Central memory CD8-positive, alpha-beta T cell (primary cell): Measurements from ENCODE around the gene ATP6V1C2.
A peak's percentile ranks its signal among the peaks of the same experiment; 100 is the strongest.

Experiments
- ATAC-seq: fragments of 150-1000 bp; cut with Tn5 transposase; replicated peaks from 2 replicates; pipeline ENCODE4 v1.10.0; 2022; ENCODE audit warnings: mild to moderate bottlenecking, moderate FRiP score, moderate number of reproducible peaks; ENCODE audit not compliant: poor library complexity, severe bottlenecking; ENCODE audit errors: extremely low read depth
- DNase-seq, 2 donors: peaks; one replicate each; pipeline ENCODE4 v3.0.0; 2021; ENCODE audit warnings: low spot score in 2 of 2
- H3K27ac Mint-ChIP-seq: one replicate; pipeline ENCODE4 v1.8.0; 2022; ENCODE audit warnings: low read depth, mild to moderate bottlenecking, moderate library complexity, mixed read lengths
- H3K27me3 Mint-ChIP-seq: one replicate; pipeline ENCODE4 v1.8.0; 2022; ENCODE audit warnings: mixed read lengths
- H3K36me3 Mint-ChIP-seq: one replicate; pipeline ENCODE4 v1.8.0; 2022; ENCODE audit warnings: mild to moderate bottlenecking, moderate library complexity, mixed read lengths; ENCODE audit not compliant: insufficient read depth
- H3K4me1 Mint-ChIP-seq: one replicate; pipeline ENCODE4 v1.8.0; 2022; ENCODE audit warnings: mixed read lengths
- H3K4me3 Mint-ChIP-seq: one replicate; pipeline ENCODE4 v1.8.0; 2022; ENCODE audit warnings: mild to moderate bottlenecking, moderate library complexity, mixed read lengths
- H3K9me3 Mint-ChIP-seq: one replicate; pipeline ENCODE4 v1.8.0; 2022; ENCODE audit warnings: mixed read lengths

Gene ATP6V1C2

GRCh38 chr2:10721396-10722251 lies at the start of gene ATP6V1C2:
ATP6V1C2 (plus strand) TSS chr2:10721630; CDS start chr2:10722850, 1,220 bp downstream.
- ATAC-seq (no peak), DNase-seq (no peak)
- H3K36me3 Mint-ChIP-seq, result no peaks in the 10 kb centered on the region

GRCh38 chr2:10675131-10675530 lies 46.3 kb upstream of the ATP6V1C2 start:
- Mint-ChIP-seq H3K36me3 (peaks cover 33% of the 10 kb centered on the region), H3K27me3 (no peaks in the 10 kb centered on the region), H3K9me3 (no peaks in the 10 kb centered on the region), H3K27ac (no peak overlapping the region), H3K4me1 (peaks cover 17% of the 10 kb centered on the region), H3K4me3 (no peak overlapping the region)
- no peak for ATAC-seq
- no peak for DNase-seq

More at GRCh38 chr2:10721396-10722251, at the start of gene ATP6V1C2:
- H3K27ac Mint-ChIP-seq, result no peak within 1 kb of the TSS
- no peaks in the 10 kb centered on the region for H3K4me1 Mint-ChIP-seq
- H3K4me3 Mint-ChIP-seq, result peak within 1 kb of the TSS; percentile 52
- peaks cover 57% of the 10 kb centered on the region for H3K27me3 Mint-ChIP-seq
- no peaks in the 10 kb centered on the region for H3K9me3 Mint-ChIP-seq

GRCh38 chr2:10678225-10678624 lies 43.2 kb upstream of the ATP6V1C2 start:
- no peak for ATAC-seq
- H3K36me3 Mint-ChIP-seq, result peaks cover 45% of the 10 kb centered on the region
- no peak for DNase-seq
- H3K27ac Mint-ChIP-seq, result no peak overlapping the region
- no peak overlapping the region for H3K4me3 Mint-ChIP-seq
- peaks cover 17% of the 10 kb centered on the region for H3K4me1 Mint-ChIP-seq
- H3K9me3 Mint-ChIP-seq, result no peaks in the 10 kb centered on the region
- H3K27me3 Mint-ChIP-seq, result no peaks in the 10 kb centered on the region

- Mint-ChIP-seq H3K36me3 (peaks cover 40% of the 10 kb centered on the region), H3K9me3 (no peaks in the 10 kb centered on the region), H3K4me3 (no peak overlapping the region), H3K27me3 (no peaks in the 10 kb centered on the region), H3K4me1 (peaks cover 14% of the 10 kb centered on the region), H3K27ac (peak overlapping the region; percentile 41)
- no peak for ATAC-seq
- no peak for DNase-seq
These were observed 41.2 kb upstream of the ATP6V1C2 start for GRCh38 chr2:10680214-10680613.

- ATAC-seq, result no peak
- H3K4me1 Mint-ChIP-seq, result peaks cover 7% of the 10 kb centered on the region
These were observed 40.5 kb upstream of the ATP6V1C2 start for GRCh38 chr2:10680957-10681356.

GRCh38 chr2:10686176-10686730 lies 35.2 kb upstream of the ATP6V1C2 start:
- no peak overlapping the region for H3K4me3 Mint-ChIP-seq
- H3K4me1 Mint-ChIP-seq, result peaks cover 5% of the 10 kb centered on the region
- peaks cover 35% of the 10 kb centered on the region for H3K36me3 Mint-ChIP-seq
- no peaks in the 10 kb centered on the region for H3K9me3 Mint-ChIP-seq
- ATAC-seq (no peak), DNase-seq (no peak)
- H3K27me3 Mint-ChIP-seq, result no peaks in the 10 kb centered on the region
- no peak overlapping the region for H3K27ac Mint-ChIP-seq

More at GRCh38 chr2:10680957-10681356, 40.5 kb upstream of the ATP6V1C2 start:
- H3K27me3 Mint-ChIP-seq, result no peaks in the 10 kb centered on the region
- H3K27ac Mint-ChIP-seq, result no peak overlapping the region
- H3K36me3 Mint-ChIP-seq, result peaks cover 37% of the 10 kb centered on the region
- DNase-seq, result no peak
- H3K4me3 Mint-ChIP-seq, result no peak overlapping the region
- H3K9me3 Mint-ChIP-seq, result no peaks in the 10 kb centered on the region

GRCh38 chr2:10688921-10689807 lies 32.3 kb upstream of the ATP6V1C2 start:
- H3K9me3 Mint-ChIP-seq, result no peaks in the 10 kb centered on the region
- ATAC-seq, result peak; percentile 45

GRCh38 chr2:10691521-10691920 lies 29.9 kb upstream of the ATP6V1C2 start:
- H3K36me3 Mint-ChIP-seq, result peaks cover 15% of the 10 kb centered on the region
- H3K9me3 Mint-ChIP-seq, result no peaks in the 10 kb centered on the region
- no peak overlapping the region for H3K27ac Mint-ChIP-seq
- DNase-seq (no peak), ATAC-seq (no peak)
- peaks cover 6% of the 10 kb centered on the region for H3K4me1 Mint-ChIP-seq
- no peaks in the 10 kb centered on the region for H3K27me3 Mint-ChIP-seq
- no peak overlapping the region for H3K4me3 Mint-ChIP-seq

More at GRCh38 chr2:10688921-10689807, 32.3 kb upstream of the ATP6V1C2 start:
- peaks cover 16% of the 10 kb centered on the region for H3K36me3 Mint-ChIP-seq
- no peaks in the 10 kb centered on the region for H3K27me3 Mint-ChIP-seq
- H3K4me3 Mint-ChIP-seq, result no peak overlapping the region
- DNase-seq, result no peak
- no peak overlapping the region for H3K27ac Mint-ChIP-seq
- H3K4me1 Mint-ChIP-seq, result peaks cover 6% of the 10 kb centered on the region

GRCh38 chr2:10700078-10700803 lies 21.2 kb upstream of the ATP6V1C2 start:
- Mint-ChIP-seq H3K4me3 (no peak overlapping the region), H3K27me3 (no peaks in the 10 kb centered on the region), H3K9me3 (no peaks in the 10 kb centered on the region), H3K36me3 (no peaks in the 10 kb centered on the region), H3K27ac (no peak overlapping the region), H3K4me1 (no peaks in the 10 kb centered on the region)
- DNase-seq (no peak), ATAC-seq (no peak)

- Mint-ChIP-seq H3K4me3 (no peak overlapping the region), H3K36me3 (no peaks in the 10 kb centered on the region), H3K27ac (no peak overlapping the region), H3K27me3 (peaks cover 30% of the 10 kb centered on the region), H3K9me3 (no peaks in the 10 kb centered on the region), H3K4me1 (no peaks in the 10 kb centered on the region)
- ATAC-seq (no peak), DNase-seq (no peak)
These were observed 17.3 kb upstream of the ATP6V1C2 start for GRCh38 chr2:10704034-10704594.

- Mint-ChIP-seq H3K4me1 (no peaks in the 10 kb centered on the region), H3K36me3 (no peaks in the 10 kb centered on the region), H3K4me3 (no peak overlapping the region), H3K9me3 (no peaks in the 10 kb centered on the region), H3K27me3 (peaks cover 40% of the 10 kb centered on the region), H3K27ac (no peak overlapping the region)
- no peak for DNase-seq
- no peak for ATAC-seq
These were observed 15.4 kb upstream of the ATP6V1C2 start for GRCh38 chr2:10706033-10706432.

- no peak for ATAC-seq
- no peaks in the 10 kb centered on the region for H3K36me3 Mint-ChIP-seq
- H3K4me1 Mint-ChIP-seq, result no peaks in the 10 kb centered on the region
- no peak overlapping the region for H3K27ac Mint-ChIP-seq
- DNase-seq, result no peak
- no peaks in the 10 kb centered on the region for H3K9me3 Mint-ChIP-seq
- no peak overlapping the region for H3K4me3 Mint-ChIP-seq
- peaks cover 58% of the 10 kb centered on the region for H3K27me3 Mint-ChIP-seq
These were observed 13.6 kb upstream of the ATP6V1C2 start for GRCh38 chr2:10707831-10708230.
